ENCODE results near the gene DRD2.

The DRD2 gene

DNA sequence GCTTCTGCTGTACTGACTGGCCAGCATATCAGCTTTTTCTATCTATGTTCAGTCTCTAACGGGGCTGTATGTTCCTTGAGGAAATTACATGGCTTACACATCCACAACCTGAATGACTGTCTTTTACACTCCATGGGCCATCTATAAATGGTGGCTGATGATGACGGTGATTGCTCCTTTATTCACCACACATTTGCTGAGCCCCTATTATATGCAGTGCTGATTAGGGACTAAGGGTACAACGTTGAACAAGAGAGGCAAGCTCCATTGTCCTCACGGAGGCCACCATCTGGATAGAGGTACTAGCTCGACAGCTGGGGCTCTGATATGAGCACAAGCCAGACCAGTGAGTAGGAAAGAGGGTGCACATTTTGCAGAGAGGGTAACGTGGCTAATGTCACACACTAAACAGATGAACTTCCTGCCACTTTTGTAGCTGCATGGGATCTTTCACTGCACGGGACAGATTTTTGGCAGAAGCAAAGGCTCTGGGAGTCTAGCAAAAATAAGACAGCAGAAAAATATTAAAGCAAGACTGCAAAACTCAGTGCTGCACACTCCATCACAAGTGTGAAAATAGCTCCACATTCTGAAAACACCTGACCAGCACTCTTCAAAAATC is 30.6 kb downstream of the DRD2 start:
- Histone ChIP-seq H3K9me3 (ENCODE audit: insufficient read depth, low read depth, low read length) (no peaks in the 10 kb centered on the region), H3K4me3 (ENCODE audit: low read length) (no peak overlapping the region), H3K27me3 (ENCODE audit: insufficient read depth, low read length) (no peaks in the 10 kb centered on the region), H3K4me1 (ENCODE audit: insufficient read depth, low read length) (no peaks in the 10 kb centered on the region), H3K27ac (ENCODE audit: low read depth, low read length) (no peak overlapping the region), H3K9ac (ENCODE audit: low read depth, low read length) (no peak overlapping the region), H3K36me3 (ENCODE audit: insufficient read depth, low read length) (no peaks in the 10 kb centered on the region)
- 88% methylated on average over 7 of the region's 7 CpGs for WGBS

GRCh38 chr11:113440816-113441215 is 34.4 kb downstream of the DRD2 start:
- H3K27me3 ChIP-seq (ENCODE audit: insufficient read depth, low read length): no peaks in the 10 kb centered on the region
- no peaks in the 10 kb centered on the region for H3K36me3 ChIP-seq (ENCODE audit: insufficient read depth, low read length)
- H3K27ac ChIP-seq (ENCODE audit: low read depth, low read length): no peak overlapping the region
- H3K9me3 ChIP-seq (ENCODE audit: insufficient read depth, low read depth, low read length): no peaks in the 10 kb centered on the region
- H3K9ac ChIP-seq (ENCODE audit: low read depth, low read length): no peak overlapping the region
- 98% methylated on average over 2 of the region's 2 CpGs for WGBS
- no peak overlapping the region for H3K4me3 ChIP-seq (ENCODE audit: low read length)
- no peaks in the 10 kb centered on the region for H3K4me1 ChIP-seq (ENCODE audit: insufficient read depth, low read length)

GRCh38 chr11:113436672-113437252 is 38.4 kb downstream of the DRD2 start:
- 71% methylated on average over 6 of the region's 6 CpGs for WGBS
- H3K4me1 ChIP-seq (ENCODE audit: insufficient read depth, low read length): peaks cover 10% of the 10 kb centered on the region; the same call in 1 of the 2 replicates
- H3K9me3 ChIP-seq (ENCODE audit: insufficient read depth, low read depth, low read length): no peaks in the 10 kb centered on the region
- no peak overlapping the region for H3K9ac ChIP-seq (ENCODE audit: low read depth, low read length)
- H3K4me3 ChIP-seq (ENCODE audit: low read length): no peak overlapping the region
- H3K27me3 ChIP-seq (ENCODE audit: insufficient read depth, low read length): no peaks in the 10 kb centered on the region
- H3K36me3 ChIP-seq (ENCODE audit: insufficient read depth, low read length): no peaks in the 10 kb centered on the region
- no peak overlapping the region for H3K27ac ChIP-seq (ENCODE audit: low read depth, low read length)

GRCh38 chr11:113435190-113435968 is 39.8 kb downstream of the DRD2 start:
- Histone ChIP-seq H3K4me3 (ENCODE audit: low read length) (no peak overlapping the region), H3K36me3 (ENCODE audit: insufficient read depth, low read length) (no peaks in the 10 kb centered on the region), H3K9me3 (ENCODE audit: insufficient read depth, low read depth, low read length) (no peaks in the 10 kb centered on the region), H3K27me3 (ENCODE audit: insufficient read depth, low read length) (no peaks in the 10 kb centered on the region), H3K9ac (ENCODE audit: low read depth, low read length) (no peak overlapping the region), H3K27ac (ENCODE audit: low read depth, low read length) (no peak overlapping the region), H3K4me1 (ENCODE audit: insufficient read depth, low read length) (peaks cover 10% of the 10 kb centered on the region; the same call in 1 of the 2 replicates)
- WGBS: 88% methylated on average over 8 of the region's 8 CpGs

- 94% methylated on average over 4 of the region's 4 CpGs for WGBS
- no peak overlapping the region for H3K9ac ChIP-seq (ENCODE audit: low read depth, low read length)
- no peak overlapping the region for H3K4me3 ChIP-seq (ENCODE audit: low read length)
- H3K4me1 ChIP-seq (ENCODE audit: insufficient read depth, low read length): peaks cover 10% of the 10 kb centered on the region; the same call in 1 of the 2 replicates
- H3K9me3 ChIP-seq (ENCODE audit: insufficient read depth, low read depth, low read length): no peaks in the 10 kb centered on the region
- H3K27me3 ChIP-seq (ENCODE audit: insufficient read depth, low read length): no peaks in the 10 kb centered on the region
- H3K36me3 ChIP-seq (ENCODE audit: insufficient read depth, low read length): no peaks in the 10 kb centered on the region
- no peak overlapping the region for H3K27ac ChIP-seq (ENCODE audit: low read depth, low read length)
Observed at GRCh38 chr11:113431746-113432145, 43.5 kb downstream of the DRD2 start.

DNA sequence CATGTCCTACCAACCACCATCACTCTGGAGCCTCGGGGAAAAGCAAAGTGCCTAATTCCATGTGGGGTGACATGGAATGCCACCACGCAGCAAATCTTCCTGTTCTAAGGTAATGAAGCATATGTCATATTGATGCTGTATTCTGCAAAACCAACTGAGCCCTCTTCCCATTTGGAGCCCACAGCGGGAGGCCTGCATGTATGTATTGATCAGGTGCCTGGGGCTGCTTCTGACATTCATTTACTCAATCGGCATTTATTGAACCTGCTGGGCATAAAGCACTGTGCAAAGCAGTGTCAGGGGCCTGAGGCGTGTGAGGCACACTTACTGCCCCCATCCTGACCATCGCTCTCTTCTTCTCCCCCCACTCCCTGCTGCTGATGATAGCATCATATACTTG is 48.5 kb downstream of the DRD2 start:
- WGBS: 87% methylated on average over 5 of the region's 6 CpGs
- no peaks in the 10 kb centered on the region for H3K36me3 ChIP-seq (ENCODE audit: insufficient read depth, low read length)
- H3K27me3 ChIP-seq (ENCODE audit: insufficient read depth, low read length): no peaks in the 10 kb centered on the region
- no peaks in the 10 kb centered on the region for H3K4me1 ChIP-seq (ENCODE audit: insufficient read depth, low read length)
- H3K4me3 ChIP-seq (ENCODE audit: low read length): no peak overlapping the region
- no peak overlapping the region for H3K27ac ChIP-seq (ENCODE audit: low read depth, low read length)
- no peaks in the 10 kb centered on the region for H3K9me3 ChIP-seq (ENCODE audit: insufficient read depth, low read depth, low read length)
- no peak overlapping the region for H3K9ac ChIP-seq (ENCODE audit: low read depth, low read length)

GRCh38 chr11:113420808-113421207 is 54.4 kb downstream of the DRD2 start:
- H3K27me3 ChIP-seq (ENCODE audit: insufficient read depth, low read length): no peaks in the 10 kb centered on the region
- no peak overlapping the region for H3K9ac ChIP-seq (ENCODE audit: low read depth, low read length)
- no peak overlapping the region for H3K27ac ChIP-seq (ENCODE audit: low read depth, low read length)
- no peak overlapping the region for H3K4me3 ChIP-seq (ENCODE audit: low read length)
- H3K36me3 ChIP-seq (ENCODE audit: insufficient read depth, low read length): no peaks in the 10 kb centered on the region
- no peaks in the 10 kb centered on the region for H3K9me3 ChIP-seq (ENCODE audit: insufficient read depth, low read depth, low read length)
- H3K4me1 ChIP-seq (ENCODE audit: insufficient read depth, low read length): no peaks in the 10 kb centered on the region
- WGBS: 41% methylated on average over 2 of the region's 2 CpGs

- 93% methylated on average over 13 of the region's 14 CpGs for WGBS
- Histone ChIP-seq H3K9ac (ENCODE audit: low read depth, low read length) (no peak overlapping the region), H3K27me3 (ENCODE audit: insufficient read depth, low read length) (no peaks in the 10 kb centered on the region), H3K36me3 (ENCODE audit: insufficient read depth, low read length) (no peaks in the 10 kb centered on the region), H3K27ac (ENCODE audit: low read depth, low read length) (no peak overlapping the region), H3K9me3 (ENCODE audit: insufficient read depth, low read depth, low read length) (no peaks in the 10 kb centered on the region), H3K4me1 (ENCODE audit: insufficient read depth, low read length) (no peaks in the 10 kb centered on the region), H3K4me3 (ENCODE audit: low read length) (no peak overlapping the region)
Observed at GRCh38 chr11:113419454-113420003, 55.7 kb downstream of the DRD2 start.

DNA sequence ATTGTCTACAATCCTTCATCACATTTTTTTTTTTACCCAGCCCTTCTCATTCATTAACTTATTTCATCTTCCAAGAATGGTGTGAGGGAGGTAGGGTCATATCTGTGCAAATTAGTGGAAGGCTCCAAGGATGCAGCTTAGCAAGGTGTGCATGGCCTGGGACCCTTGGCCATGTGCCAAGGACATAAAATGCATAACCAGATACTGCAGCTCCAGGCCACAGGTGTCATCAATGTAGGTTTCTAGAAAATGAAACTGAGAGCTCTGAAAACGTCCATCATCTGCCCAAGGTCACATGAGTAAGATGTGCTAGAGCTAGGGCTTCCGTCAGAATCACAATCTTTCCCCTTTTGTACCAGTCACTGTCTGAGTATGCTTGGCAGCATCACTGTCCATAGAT is 57.8 kb downstream of the DRD2 start:
- H3K27ac ChIP-seq (ENCODE audit: low read depth, low read length): no peak overlapping the region
- no peak overlapping the region for H3K4me3 ChIP-seq (ENCODE audit: low read length)
- no peaks in the 10 kb centered on the region for H3K4me1 ChIP-seq (ENCODE audit: insufficient read depth, low read length)
- H3K27me3 ChIP-seq (ENCODE audit: insufficient read depth, low read length): no peaks in the 10 kb centered on the region
- H3K9ac ChIP-seq (ENCODE audit: low read depth, low read length): no peak overlapping the region
- H3K9me3 ChIP-seq (ENCODE audit: insufficient read depth, low read depth, low read length): no peaks in the 10 kb centered on the region
- 82% methylated on average over 2 of the region's 2 CpGs for WGBS
- H3K36me3 ChIP-seq (ENCODE audit: insufficient read depth, low read length): no peaks in the 10 kb centered on the region

DNA sequence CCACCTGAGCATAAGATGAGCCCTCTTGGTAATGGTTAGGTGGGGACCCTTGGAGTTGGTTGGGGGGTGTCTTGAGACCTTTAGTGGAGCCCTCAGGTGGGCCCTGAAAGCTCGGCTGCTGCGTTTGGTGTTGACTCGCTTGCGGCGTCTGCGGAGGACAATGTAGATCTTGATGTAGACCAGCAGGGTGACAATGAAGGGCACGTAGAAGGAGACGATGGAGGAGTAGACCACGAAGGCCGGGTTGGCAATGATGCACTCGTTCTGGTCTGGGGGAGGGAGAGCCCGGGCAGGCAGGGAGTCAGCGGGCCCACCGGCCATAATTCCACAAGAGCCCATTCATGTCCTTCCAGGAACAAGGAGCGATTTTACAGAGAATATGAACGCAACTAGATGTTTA is 59.9 kb downstream of the DRD2 start:
- Histone ChIP-seq H3K9me3 (ENCODE audit: insufficient read depth, low read depth, low read length) (no peaks in the 10 kb centered on the region), H3K36me3 (ENCODE audit: insufficient read depth, low read length) (no peaks in the 10 kb centered on the region), H3K9ac (ENCODE audit: low read depth, low read length) (no peak overlapping the region), H3K27ac (ENCODE audit: low read depth, low read length) (no peak overlapping the region), H3K27me3 (ENCODE audit: insufficient read depth, low read length) (no peaks in the 10 kb centered on the region), H3K4me3 (ENCODE audit: low read length) (no peak overlapping the region), H3K4me1 (ENCODE audit: insufficient read depth, low read length) (no peaks in the 10 kb centered on the region)
- WGBS: 97% methylated on average over 16 of the region's 16 CpGs

DNA sequence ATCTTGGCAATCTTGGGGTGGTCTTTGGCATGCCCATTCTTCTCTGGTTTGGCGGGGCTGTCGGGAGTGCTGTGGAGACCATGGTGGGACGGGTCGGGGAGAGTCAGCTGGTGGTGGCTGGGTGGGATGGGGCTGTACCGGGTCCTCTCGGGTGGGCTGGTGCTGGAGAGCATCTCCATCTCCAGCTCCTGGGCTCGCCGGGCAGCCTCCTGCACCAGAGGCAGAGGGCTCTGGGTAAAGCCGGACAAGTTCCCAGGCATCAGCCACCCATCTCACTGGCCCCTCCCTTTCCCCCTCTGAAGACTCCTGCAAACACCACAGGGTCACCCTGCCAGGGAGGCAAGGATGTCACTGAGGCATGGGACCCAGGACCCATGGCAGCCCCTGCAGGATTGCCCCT is 62.5 kb downstream of the DRD2 start:
- no peaks in the 10 kb centered on the region for H3K27me3 ChIP-seq (ENCODE audit: insufficient read depth, low read length)
- WGBS: 85% methylated on average over 9 of the region's 9 CpGs
- no peaks in the 10 kb centered on the region for H3K36me3 ChIP-seq (ENCODE audit: insufficient read depth, low read length)
- H3K4me1 ChIP-seq (ENCODE audit: insufficient read depth, low read length): no peaks in the 10 kb centered on the region
- no peaks in the 10 kb centered on the region for H3K9me3 ChIP-seq (ENCODE audit: insufficient read depth, low read depth, low read length)
- no peak overlapping the region for H3K4me3 ChIP-seq (ENCODE audit: low read length)
- no peak overlapping the region for H3K9ac ChIP-seq (ENCODE audit: low read depth, low read length)
- no peak overlapping the region for H3K27ac ChIP-seq (ENCODE audit: low read depth, low read length)

Measured in HUES64 (cell line).